MM.1S (cell line): Measurements from ENCODE around the gene EBF3.

Source experiments
- DNase-seq: peaks from one replicate; pipeline ENCODE4 v3.0.0-alpha.2; 2015
- H2AFZ ChIP-seq: fragments of 300-600 bp; sonication (generic); 2 replicates; pipeline ENCODE4 v1.6.0; 2016; ENCODE audit warnings: antibody characterized with exemption, low read length
- H3F3A ChIP-seq: fragments of 300-600 bp; sonication (generic); 2 replicates; pipeline ENCODE4 v1.6.1; 2016; ENCODE audit warnings: mild to moderate bottlenecking, antibody characterized with exemption, low read length, moderate library complexity, mixed read lengths; ENCODE audit not compliant: insufficient read depth
- H3K27ac ChIP-seq: fragments of 300-600 bp; sonication (generic); 2 replicates; pipeline ENCODE4 v1.5.1; 2016; ENCODE audit warnings: mild to moderate bottlenecking, low read length
- H3K27me3 ChIP-seq: fragments of 300-600 bp; sonication (generic); replicated peaks from 2 replicates; pipeline ENCODE4 v1.6.0; 2016; ENCODE audit warnings: low read length; ENCODE audit not compliant: insufficient read depth
- H3K36me3 ChIP-seq: fragments of 300-600 bp; sonication (generic); replicated peaks from 2 replicates; pipeline ENCODE4 v1.6.1; 2016; ENCODE audit warnings: mild to moderate bottlenecking, low read length, mixed read lengths; ENCODE audit not compliant: insufficient read depth
- H3K4me1 ChIP-seq: fragments of 300-600 bp; sonication (generic); 2 replicates; pipeline ENCODE4 v1.6.1; 2016; ENCODE audit warnings: low read length, mixed read lengths
- H3K4me2 ChIP-seq: fragments of 300-600 bp; sonication (generic); 2 replicates; pipeline ENCODE4 v1.6.0; 2016; ENCODE audit warnings: low read depth, low read length
- H3K4me3 ChIP-seq: fragments of 300-600 bp; sonication (generic); 2 replicates; pipeline ENCODE4 v1.5.1; 2016; ENCODE audit warnings: low read length, mixed read lengths
- H3K79me2 ChIP-seq: fragments of 300-600 bp; sonication (generic); 2 replicates; pipeline ENCODE4 v1.6.1; 2016; ENCODE audit warnings: mixed run types, low read length, mixed read lengths
- H3K9ac ChIP-seq: fragments of 300-600 bp; sonication (generic); 2 replicates; pipeline ENCODE4 v1.6.1; 2016; ENCODE audit warnings: low read length, mixed read lengths
- H3K9me2 ChIP-seq: fragments of 300-600 bp; sonication (generic); replicated peaks from 2 replicates; pipeline ENCODE4 v1.6.1; 2016; ENCODE audit warnings: mild to moderate bottlenecking, low read length, mixed read lengths; ENCODE audit not compliant: insufficient read depth
- H3K9me3 ChIP-seq: fragments of 300-600 bp; sonication (generic); replicated peaks from 2 replicates; pipeline ENCODE4 v1.6.1; 2016; ENCODE audit warnings: mild to moderate bottlenecking, low read length, mixed read lengths; ENCODE audit not compliant: insufficient read depth
- H4K20me1 ChIP-seq: fragments of 300-600 bp; sonication (generic); 2 replicates; pipeline ENCODE4 v1.6.1; 2016; ENCODE audit warnings: mild to moderate bottlenecking, low read length, moderate library complexity, mixed read lengths; ENCODE audit not compliant: insufficient read depth
- CTCF ChIP-seq: fragments of 300-600 bp; sonication (generic); IDR thresholded peaks from 2 replicates; pipeline ENCODE4 v1.5.1; 2016; ENCODE audit warnings: antibody characterized with exemption, low read length, mixed read lengths
- EZH2 ChIP-seq: fragments of 300-600 bp; sonication (generic); optimal IDR thresholded peaks from 2 replicates; pipeline ENCODE3; 2017; ENCODE audit warnings: low read depth, mild to moderate bottlenecking, antibody characterized with exemption, low read length, mixed read lengths
- EZH2phosphoT487 ChIP-seq: fragments of 300-600 bp; sonication (generic); IDR thresholded peaks from 2 replicates; pipeline ENCODE4 v1.6.1; 2018; ENCODE audit warnings: antibody characterized with exemption, low read length

EBF3 gene

GRCh38 chr10:129914153-129914855 is 49.8 kb downstream of the EBF3 start:
- H3K4me2 ChIP-seq = no peak overlapping the region
- H4K20me1 ChIP-seq = no peaks in the 10 kb centered on the region
- H3K9me2 ChIP-seq = no peaks in the 10 kb centered on the region
- H3F3A ChIP-seq = no peaks in the 10 kb centered on the region
- no peaks in the 10 kb centered on the region for H3K27me3 ChIP-seq
- no peak overlapping the region for H2AFZ ChIP-seq
- H3K79me2 ChIP-seq = no peaks in the 10 kb centered on the region
- no peak for DNase-seq
- H3K9me3 ChIP-seq = no peaks in the 10 kb centered on the region
- no peak overlapping the region for H3K9ac ChIP-seq
- H3K36me3 ChIP-seq = no peaks in the 10 kb centered on the region
- TF ChIP-seq EZH2 (no peak), CTCF (no peak), EZH2phosphoT487 (no peak)
- no peaks in the 10 kb centered on the region for H3K4me1 ChIP-seq
- no peak overlapping the region for H3K27ac ChIP-seq
- H3K4me3 ChIP-seq = no peak overlapping the region

- no peak overlapping the region for H2AFZ ChIP-seq
- no peaks in the 10 kb centered on the region for H3K4me1 ChIP-seq
- no peak overlapping the region for H3K4me3 ChIP-seq
- H4K20me1 ChIP-seq = no peaks in the 10 kb centered on the region
- H3K27ac ChIP-seq = no peak overlapping the region
- no peak for DNase-seq
- H3K4me2 ChIP-seq = no peak overlapping the region
- no peaks in the 10 kb centered on the region for H3F3A ChIP-seq
- H3K9me3 ChIP-seq = no peaks in the 10 kb centered on the region
- H3K27me3 ChIP-seq = no peaks in the 10 kb centered on the region
- H3K36me3 ChIP-seq = no peaks in the 10 kb centered on the region
- no peaks in the 10 kb centered on the region for H3K79me2 ChIP-seq
- no peak for TF ChIP-seq CTCF
- TF ChIP-seq EZH2 = no peak
- TF ChIP-seq EZH2phosphoT487 = no peak
- H3K9ac ChIP-seq = no peak overlapping the region
- H3K9me2 ChIP-seq = no peaks in the 10 kb centered on the region
These were observed 50.9 kb downstream of the EBF3 start for GRCh38 chr10:129912986-129913695.

GRCh38 chr10:129912166-129912917 is 51.7 kb downstream of the EBF3 start:
- no peaks in the 10 kb centered on the region for H4K20me1 ChIP-seq
- H3K9me3 ChIP-seq = no peaks in the 10 kb centered on the region
- H2AFZ ChIP-seq = no peak overlapping the region
- no peak overlapping the region for H3K27ac ChIP-seq
- no peak overlapping the region for H3K9ac ChIP-seq
- H3K79me2 ChIP-seq = no peaks in the 10 kb centered on the region
- no peaks in the 10 kb centered on the region for H3K27me3 ChIP-seq
- DNase-seq = no peak
- no peaks in the 10 kb centered on the region for H3F3A ChIP-seq
- no peaks in the 10 kb centered on the region for H3K36me3 ChIP-seq
- no peaks in the 10 kb centered on the region for H3K4me1 ChIP-seq
- H3K9me2 ChIP-seq = no peaks in the 10 kb centered on the region
- H3K4me2 ChIP-seq = no peak overlapping the region
- TF ChIP-seq CTCF (no peak), EZH2phosphoT487 (no peak), EZH2 (no peak)
- no peak overlapping the region for H3K4me3 ChIP-seq
